Fibroblast of villous mesenchyme (primary cell): Measurements from ENCODE around the gene TSPAN14. TPM values are rescaled to one million over a fixed set of nuclear protein-coding genes. Genes with fewer than 3 reads are reported as not detected.

Source experiments
- DNase-seq: peaks from one replicate; pipeline ENCODE4 v3.0.0-alpha.2; 2010; ENCODE audit warnings: low read depth
- H3K4me3 ChIP-seq: 2 replicates; pipeline ENCODE4 v1.5.1; 2011; ENCODE audit warnings: low read depth, mild to moderate bottlenecking, low read length
- CTCF ChIP-seq: IDR thresholded peaks from 2 replicates; pipeline ENCODE4 v1.5.1; 2012; ENCODE audit warnings: low read depth, mild to moderate bottlenecking, low read length; ENCODE audit not compliant: insufficient read depth
- total RNA-seq: library from RNA; depleted of rRNA; stranded (reverse); fragments of >200 nt; gene quantifications from 2 replicates; pipeline ENCODE4 v1.2.3, GENCODE V29; 2012

Gene TSPAN14
- total RNA-seq, 1 donor: 51.4 TPM

GRCh38 chr10:80515511-80515910, 61.4 kb downstream of the TSPAN14 start:
- DNase-seq: no peak
- TF ChIP-seq CTCF: no peak
- no peak overlapping the region for H3K4me3 ChIP-seq

- DNase-seq: no peak
- H3K4me3 ChIP-seq: no peak overlapping the region
- no peak for TF ChIP-seq CTCF
These were observed 61.8 kb downstream of the TSPAN14 start for GRCh38 chr10:80515941-80516340.

GRCh38 chr10:80516506-80517075, 62.5 kb downstream of the TSPAN14 start:
- no peak for DNase-seq
- TF ChIP-seq CTCF: no peak
- no peak overlapping the region for H3K4me3 ChIP-seq

- no peak overlapping the region for H3K4me3 ChIP-seq
- no peak for TF ChIP-seq CTCF
- DNase-seq: no peak
These were observed 63.5 kb downstream of the TSPAN14 start for GRCh38 chr10:80517416-80518142.

- DNase-seq: no peak
- H3K4me3 ChIP-seq: no peak overlapping the region
- TF ChIP-seq CTCF: no peak
These were observed 64.2 kb downstream of the TSPAN14 start for GRCh38 chr10:80518143-80518806.

- H3K4me3 ChIP-seq: no peak overlapping the region
- TF ChIP-seq CTCF: no peak
- no peak for DNase-seq
These were observed 64.8 kb downstream of the TSPAN14 start for GRCh38 chr10:80518807-80519360.
